Kidney epithelial cell (primary cell): ENCODE results near the gene TACC2. TPM values are rescaled to one million over a fixed set of nuclear protein-coding genes. Genes with fewer than 3 reads are reported as not detected.

Source experiments
- DNase-seq: peaks from one replicate; pipeline ENCODE4 v3.0.0-alpha.2; 2010; ENCODE audit warnings: low read depth
- H3K27me3 ChIP-seq: 2 replicates; pipeline ENCODE4 v1.6.0; 2011; ENCODE audit warnings: low read length; ENCODE audit not compliant: control insufficient read depth, insufficient read depth
- H3K36me3 ChIP-seq: 2 replicates; pipeline ENCODE4 v1.5.1; 2011; ENCODE audit warnings: low read length; ENCODE audit not compliant: control insufficient read depth, insufficient read depth
- H3K4me3 ChIP-seq: 2 replicates; pipeline ENCODE4 v1.5.1; 2011; ENCODE audit warnings: low read depth, mild to moderate bottlenecking, control low read depth, low read length
- CTCF ChIP-seq: IDR thresholded peaks from 2 replicates; pipeline ENCODE4 v1.5.1; 2011; ENCODE audit warnings: mild to moderate bottlenecking, moderate library complexity, low read length, control low read depth, inconsistent platforms; ENCODE audit not compliant: insufficient read depth, poor library complexity, severe bottlenecking
- total RNA-seq: library from RNA; depleted of rRNA; stranded (reverse); fragments of >200 nt; gene quantifications from 2 replicates; pipeline ENCODE4 v1.2.3, GENCODE V29; 2015

Gene TACC2
- total RNA-seq, 1 donor from 2014 or later: 26.9 TPM

- no peak overlapping the region for H3K4me3 ChIP-seq
- DNase-seq: no peak
- H3K27me3 ChIP-seq: no peaks in the 10 kb centered on the region
- TF ChIP-seq CTCF: peak; percentile 57
- H3K36me3 ChIP-seq: no peaks in the 10 kb centered on the region
These were observed 65.4 kb downstream of the TACC2 start for GRCh38 chr10:122054048-122055025.

DNA sequence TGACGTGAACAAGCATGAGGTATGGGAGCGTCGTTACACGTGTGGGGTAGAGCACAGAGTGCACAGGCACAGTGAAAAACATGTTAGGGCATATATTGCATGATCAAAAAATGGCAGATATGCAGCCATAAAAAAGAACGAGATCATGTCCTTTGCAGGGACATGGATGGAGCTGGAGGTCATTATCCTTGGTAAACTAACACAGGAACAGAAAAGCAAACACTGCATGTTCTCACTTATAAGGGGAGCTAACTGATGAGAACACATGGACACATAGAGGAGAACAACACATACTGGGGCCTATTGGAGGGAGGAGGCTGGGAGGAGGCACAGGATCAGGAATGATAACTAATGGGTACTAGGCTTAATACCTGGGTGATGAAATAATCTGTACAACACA lies 66.3 kb downstream of the TACC2 start:
- no peak overlapping the region for H3K4me3 ChIP-seq
- no peak for TF ChIP-seq CTCF
- no peak for DNase-seq

GRCh38 chr10:122056431-122057094 lies 67.6 kb downstream of the TACC2 start:
- no peak for TF ChIP-seq CTCF
- H3K27me3 ChIP-seq: no peaks in the 10 kb centered on the region
- no peak for DNase-seq
- no peak overlapping the region for H3K4me3 ChIP-seq
- no peaks in the 10 kb centered on the region for H3K36me3 ChIP-seq

More for the DNA sequence above, 66.3 kb downstream of the TACC2 start:
- H3K36me3 ChIP-seq: no peaks in the 10 kb centered on the region
- no peaks in the 10 kb centered on the region for H3K27me3 ChIP-seq

- DNase-seq: no peak
- Histone ChIP-seq H3K4me3 (no peak overlapping the region), H3K27me3 (no peaks in the 10 kb centered on the region), H3K36me3 (no peaks in the 10 kb centered on the region)
- no peak for TF ChIP-seq CTCF
These were observed 69.0 kb downstream of the TACC2 start for GRCh38 chr10:122057841-122058413.

- no peak for TF ChIP-seq CTCF
- Histone ChIP-seq H3K36me3 (no peaks in the 10 kb centered on the region), H3K4me3 (no peak overlapping the region), H3K27me3 (no peaks in the 10 kb centered on the region)
- DNase-seq: no peak
These were observed 71.3 kb downstream of the TACC2 start for GRCh38 chr10:122060250-122060649.
